Measurements from ENCODE around the gene RFK. TPM values are rescaled to one million over a fixed set of nuclear protein-coding genes. Genes with fewer than 3 reads are reported as not detected.

Gene RFK
- total and polyA plus RNA-seq, 2 of the 13 experiments (the other 11 are each of a cell fraction or from before 2014, with no cell fraction given), result 18.2 to 37.2 TPM

GRCh38 chr9:76394195-76394959 lies at the start of gene RFK (continued):
- TF ChIP-seq ZNF414 (CRISPR knock-in tag; IDR thresholded peaks at IDR 0.05) (no peak), ZSCAN31 (CRISPR knock-in tag; IDR thresholded peaks at IDR 0.05; ENCODE audit: low read depth) (peak; percentile 67), KDM3A (CRISPR knock-in tag; IDR thresholded peaks at IDR 0.05; ENCODE audit: low read depth) (peak; percentile 38; the same call in 1 of the 2 replicates), ZNF44 (CRISPR knock-in tag; IDR thresholded peaks at IDR 0.05) (0 out of 2 replicates have a peak, but pooled peaks have one; percentile 6), ARID3A (IDR thresholded peaks at IDR 0.05; ENCODE audit: low read depth, low read length) (no peak), TRIM24 (CRISPR knock-in tag; IDR thresholded peaks at IDR 0.05) (no peak), ZNF18 (CRISPR knock-in tag; IDR thresholded peaks at IDR 0.05; ENCODE audit: insufficient replicate concordance) (peak; percentile 79), CHD2 (IDR thresholded peaks at IDR 0.05; ENCODE audit: low read depth, low read length) (no peak), PLRG1 (conservative IDR thresholded peaks at IDR 0.05) (no peak), RORA (CRISPR knock-in tag; IDR thresholded peaks at IDR 0.05) (no peak), DMTF1 (CRISPR knock-in tag; IDR thresholded peaks at IDR 0.05) (peak; percentile 80; the same call in 1 of the 2 replicates), ZNF839 (CRISPR knock-in tag; IDR thresholded peaks at IDR 0.05; ENCODE audit: borderline replicate concordance) (no peak), MTA3 (CRISPR knock-in tag; IDR thresholded peaks at IDR 0.05) (no peak), ATF5 (CRISPR knock-in tag; IDR thresholded peaks at IDR 0.05; ENCODE audit: low read depth) (no peak), THAP11 (CRISPR knock-in tag; IDR thresholded peaks at IDR 0.05) (peak; percentile 73), ZNF512B (CRISPR knock-in tag; IDR thresholded peaks at IDR 0.05; ENCODE audit: borderline replicate concordance) (0 out of 2 replicates have a peak, but pooled peaks have one; percentile 53), ZNF543 (CRISPR knock-in tag; IDR thresholded peaks at IDR 0.05) (peak; percentile 95), ZNF331 (CRISPR knock-in tag; IDR thresholded peaks at IDR 0.05) (0 out of 2 replicates have a peak, but pooled peaks have one; percentile 34), ZNF740 (CRISPR knock-in tag; IDR thresholded peaks at IDR 0.05) (no peak)

Measured in HepG2 (cell line).